ENCODE results near the gene HES7. TPM values are rescaled to one million over a fixed set of nuclear protein-coding genes. Genes with fewer than 3 reads are reported as not detected.
A peak's percentile ranks its signal among the peaks of the same experiment; 100 is the strongest.

Gene HES7
- total and polyA plus RNA-seq, 9 of the 15 experiments (the other 6 are each of a cell fraction or from before 2014, with no cell fraction given) = 0.03 to 1.7 (median 0.14) TPM; not detected in 1

DNA sequence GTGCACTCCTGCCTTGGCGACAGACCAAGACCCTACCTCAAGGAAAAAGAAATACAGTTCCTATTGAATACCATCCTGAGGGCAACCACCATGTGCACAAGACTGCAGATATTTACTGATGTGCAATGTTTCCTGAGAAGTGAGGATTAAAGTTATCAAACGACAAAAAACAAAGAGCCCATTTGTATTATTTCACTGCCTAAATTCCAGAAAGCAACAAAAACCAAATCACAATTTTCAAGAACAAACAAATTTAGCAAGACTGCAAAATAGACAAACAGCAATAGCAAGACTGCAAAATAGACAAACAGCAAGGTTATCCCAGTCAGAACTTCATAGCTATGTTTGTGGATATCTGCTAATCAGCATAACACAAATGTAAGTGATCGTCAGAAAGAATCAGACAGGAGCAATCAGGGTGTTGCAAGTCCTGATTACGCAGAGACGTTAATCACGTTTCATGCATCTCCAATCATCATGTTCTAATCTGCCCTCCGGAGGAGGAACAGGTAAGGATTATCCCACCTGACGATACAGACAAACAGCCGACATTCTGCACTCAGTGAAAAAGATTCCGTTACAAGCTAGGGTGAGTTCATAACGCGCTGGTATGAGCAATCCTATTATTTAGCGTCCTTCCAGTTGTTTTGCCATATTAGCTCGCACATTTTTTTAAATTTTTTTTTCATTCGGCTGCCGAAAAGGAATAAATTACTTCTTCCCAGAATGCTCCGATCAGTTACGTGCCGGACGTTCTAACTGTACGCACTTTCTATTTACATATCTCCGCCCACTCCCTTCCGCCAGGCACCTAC lies 49.4 kb upstream of the HES7 start (continued):
- TF ChIP-seq, protein P1, sequence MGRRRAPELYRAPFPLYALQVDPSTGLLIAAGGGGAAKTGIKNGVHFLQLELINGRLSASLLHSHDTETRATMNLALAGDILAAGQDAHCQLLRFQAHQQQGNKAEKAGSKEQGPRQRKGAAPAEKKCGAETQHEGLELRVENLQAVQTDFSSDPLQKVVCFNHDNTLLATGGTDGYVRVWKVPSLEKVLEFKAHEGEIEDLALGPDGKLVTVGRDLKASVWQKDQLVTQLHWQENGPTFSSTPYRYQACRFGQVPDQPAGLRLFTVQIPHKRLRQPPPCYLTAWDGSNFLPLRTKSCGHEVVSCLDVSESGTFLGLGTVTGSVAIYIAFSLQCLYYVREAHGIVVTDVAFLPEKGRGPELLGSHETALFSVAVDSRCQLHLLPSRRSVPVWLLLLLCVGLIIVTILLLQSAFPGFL (CRISPR knock-in tag; IDR thresholded peaks at IDR 0.05) = no peak
- TF ChIP-seq ZNF668 (CRISPR knock-in tag; IDR thresholded peaks at IDR 0.05) = peak; percentile 63; the same call in 1 of the 2 replicates
- peak; percentile 81; the same call in 1 of the 2 replicates for TF ChIP-seq LARP7 (IDR thresholded peaks at IDR 0.05)
- peak; percentile 41; the same call in 1 of the 2 replicates for TF ChIP-seq RAD51 (IDR thresholded peaks at IDR 0.05; ENCODE audit: borderline replicate concordance, low read depth)
- peak; percentile 88 for TF ChIP-seq ZNF3 (CRISPR knock-in tag; IDR thresholded peaks at IDR 0.05)
- no peak for TF ChIP-seq XRCC4 (IDR thresholded peaks at IDR 0.05; ENCODE audit: extremely low read depth, insufficient read depth, insufficient read length)
- TF ChIP-seq, protein P2, sequence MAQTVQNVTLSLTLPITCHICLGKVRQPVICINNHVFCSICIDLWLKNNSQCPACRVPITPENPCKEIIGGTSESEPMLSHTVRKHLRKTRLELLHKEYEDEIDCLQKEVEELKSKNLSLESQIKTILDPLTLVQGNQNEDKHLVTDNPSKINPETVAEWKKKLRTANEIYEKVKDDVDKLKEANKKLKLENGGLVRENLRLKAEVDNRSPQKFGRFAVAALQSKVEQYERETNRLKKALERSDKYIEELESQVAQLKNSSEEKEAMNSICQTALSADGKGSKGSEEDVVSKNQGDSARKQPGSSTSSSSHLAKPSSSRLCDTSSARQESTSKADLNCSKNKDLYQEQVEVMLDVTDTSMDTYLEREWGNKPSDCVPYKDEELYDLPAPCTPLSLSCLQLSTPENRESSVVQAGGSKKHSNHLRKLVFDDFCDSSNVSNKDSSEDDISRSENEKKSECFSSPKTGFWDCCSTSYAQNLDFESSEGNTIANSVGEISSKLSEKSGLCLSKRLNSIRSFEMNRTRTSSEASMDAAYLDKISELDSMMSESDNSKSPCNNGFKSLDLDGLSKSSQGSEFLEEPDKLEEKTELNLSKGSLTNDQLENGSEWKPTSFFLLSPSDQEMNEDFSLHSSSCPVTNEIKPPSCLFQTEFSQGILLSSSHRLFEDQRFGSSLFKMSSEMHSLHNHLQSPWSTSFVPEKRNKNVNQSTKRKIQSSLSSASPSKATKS (CRISPR knock-in tag; IDR thresholded peaks at IDR 0.05) = peak; percentile 86
- TF ChIP-seq BCOR (IDR thresholded peaks at IDR 0.05) = peak; percentile 92
- peak; percentile 87 for TF ChIP-seq ARID1B (IDR thresholded peaks at IDR 0.05)
- no peak; the same call in 1 of the 2 replicates for TF ChIP-seq ZC3H11A (IDR thresholded peaks at IDR 0.05; ENCODE audit: low read depth, low read length)
- peak; percentile 99 for TF ChIP-seq ZC3H8 (IDR thresholded peaks at IDR 0.05)
- TF ChIP-seq SMARCA5 (IDR thresholded peaks at IDR 0.05) = peak; percentile 61; the same call in 1 of the 2 replicates
- TF ChIP-seq NELFE (IDR thresholded peaks at IDR 0.05; ENCODE audit: insufficient read depth, insufficient read length) = peak; percentile 52
- peak; percentile 79 to 89 for TF ChIP-seq TBL1XR1 (IDR thresholded peaks at IDR 0.05; ENCODE audit: low read length in 2 of 2)
- TF ChIP-seq KDM5B (IDR thresholded peaks at IDR 0.05; ENCODE audit: insufficient replicate concordance, low read depth, low read length) = peak; percentile 100
- TF ChIP-seq ZNF766 (CRISPR knock-in tag; conservative IDR thresholded peaks at IDR 0.05) = peak; percentile 48; the same call in 1 of the 2 replicates
- TF ChIP-seq RBM39 (optimal IDR thresholded peaks at IDR 0.05; ENCODE audit: low read depth, low read length) = peak; percentile 98
- TF ChIP-seq E2F3 (CRISPR knock-in tag; IDR thresholded peaks at IDR 0.05) = no peak; the same call in 1 of the 2 replicates
- TF ChIP-seq, protein P3, sequence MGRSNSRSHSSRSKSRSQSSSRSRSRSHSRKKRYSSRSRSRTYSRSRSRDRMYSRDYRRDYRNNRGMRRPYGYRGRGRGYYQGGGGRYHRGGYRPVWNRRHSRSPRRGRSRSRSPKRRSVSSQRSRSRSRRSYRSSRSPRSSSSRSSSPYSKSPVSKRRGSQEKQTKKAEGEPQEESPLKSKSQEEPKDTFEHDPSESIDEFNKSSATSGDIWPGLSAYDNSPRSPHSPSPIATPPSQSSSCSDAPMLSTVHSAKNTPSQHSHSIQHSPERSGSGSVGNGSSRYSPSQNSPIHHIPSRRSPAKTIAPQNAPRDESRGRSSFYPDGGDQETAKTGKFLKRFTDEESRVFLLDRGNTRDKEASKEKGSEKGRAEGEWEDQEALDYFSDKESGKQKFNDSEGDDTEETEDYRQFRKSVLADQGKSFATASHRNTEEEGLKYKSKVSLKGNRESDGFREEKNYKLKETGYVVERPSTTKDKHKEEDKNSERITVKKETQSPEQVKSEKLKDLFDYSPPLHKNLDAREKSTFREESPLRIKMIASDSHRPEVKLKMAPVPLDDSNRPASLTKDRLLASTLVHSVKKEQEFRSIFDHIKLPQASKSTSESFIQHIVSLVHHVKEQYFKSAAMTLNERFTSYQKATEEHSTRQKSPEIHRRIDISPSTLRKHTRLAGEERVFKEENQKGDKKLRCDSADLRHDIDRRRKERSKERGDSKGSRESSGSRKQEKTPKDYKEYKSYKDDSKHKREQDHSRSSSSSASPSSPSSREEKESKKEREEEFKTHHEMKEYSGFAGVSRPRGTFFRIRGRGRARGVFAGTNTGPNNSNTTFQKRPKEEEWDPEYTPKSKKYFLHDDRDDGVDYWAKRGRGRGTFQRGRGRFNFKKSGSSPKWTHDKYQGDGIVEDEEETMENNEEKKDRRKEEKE (IDR thresholded peaks at IDR 0.05; ENCODE audit: borderline replicate concordance in 1 of 2, control insufficient read depth in 1 of 2, low read depth in 2 of 2, low read length in 1 of 2) = peak; percentile 66 to 100; a peak in 3 of 4 replicates
- peak; percentile 70 for TF ChIP-seq EP300 (IDR thresholded peaks at IDR 0.05; ENCODE audit: low read length)
- peak; percentile 99 for TF ChIP-seq POLR2H (tag; IDR thresholded peaks at IDR 0.05; ENCODE audit: low read depth)
- peak; percentile 18 for TF ChIP-seq FUS (optimal IDR thresholded peaks at IDR 0.05; ENCODE audit: low read depth, low read length)

Data from K562 (cell line).